DMS79 treated with DMSO at 0.1 percent for 48 hours (cell line): ENCODE measurements around the gene ZNF273.
"Not testable (repeated sequence)": the region's sequence is repeated elsewhere in the genome, so short reads cannot be mapped to it uniquely, and the experiment has no call there.

Experiments
- DNase-seq: peaks from one replicate; lab custom pipeline; 2025; lab: John Stamatoyannopoulos, UW

ZNF273 gene

DNA sequence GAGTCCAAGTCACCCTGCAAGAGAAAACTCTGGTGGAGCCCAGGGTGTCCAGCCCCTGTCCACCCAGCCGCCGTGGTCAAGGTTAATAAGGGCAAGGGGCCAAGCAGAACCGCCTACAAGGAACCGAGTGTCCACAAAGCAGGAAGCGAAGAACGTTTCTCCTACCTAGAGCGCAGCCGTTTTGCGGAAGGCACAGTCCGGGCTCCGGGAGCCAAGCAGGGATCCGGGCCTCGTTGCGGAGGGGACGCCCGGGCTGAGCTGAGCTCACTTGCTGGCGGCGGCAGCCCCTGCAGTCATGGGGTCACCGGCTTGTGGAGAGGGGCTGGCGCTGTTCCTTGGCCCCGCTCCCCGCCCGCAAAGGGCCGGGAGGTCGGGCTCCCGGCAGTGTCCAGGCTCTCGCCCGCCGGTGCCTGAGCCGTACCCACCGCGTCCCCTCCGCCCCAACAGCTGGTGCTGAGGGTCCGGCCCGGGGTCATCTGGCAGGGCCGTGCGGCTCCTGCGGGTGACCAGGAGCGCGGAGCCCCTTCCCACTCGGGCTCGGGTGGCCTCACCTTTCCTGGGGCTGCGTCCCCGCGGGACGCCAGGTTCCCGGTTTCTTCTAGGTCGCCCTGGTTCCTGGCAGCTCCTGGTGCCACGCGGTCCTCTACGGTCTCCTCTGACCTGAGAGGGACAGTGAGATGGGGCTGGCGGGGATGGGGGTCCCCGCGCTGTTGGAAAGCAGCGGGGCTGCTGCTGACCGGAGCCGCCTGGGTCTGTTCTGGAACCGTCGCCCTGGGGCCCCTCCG, 14.0 kb upstream of the ZNF273 start:
- no peak for DNase-seq

DNA sequence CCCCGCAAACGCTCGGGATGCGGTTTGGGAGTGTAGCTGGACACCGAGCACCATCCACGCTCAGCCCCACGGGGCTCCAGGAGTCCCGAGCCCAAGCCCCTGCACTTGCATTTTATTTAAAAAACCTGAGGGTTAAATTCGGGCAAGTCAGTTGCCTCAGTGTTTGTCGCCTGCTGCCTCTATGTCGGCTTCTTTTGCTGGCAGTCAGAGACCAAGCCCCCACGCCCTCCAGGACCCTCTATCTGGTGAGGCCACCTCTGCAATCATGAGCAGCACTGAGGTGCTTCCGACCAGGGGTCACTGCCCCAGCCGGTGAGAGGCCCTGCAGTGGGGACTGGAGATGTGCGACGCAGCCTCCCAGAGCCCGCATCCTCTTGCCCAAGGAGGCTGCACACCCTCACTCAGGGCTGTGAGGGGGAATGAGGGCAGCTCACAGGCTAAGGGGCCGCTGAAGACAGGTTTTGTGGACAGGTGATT, 13.3 kb upstream of the ZNF273 start:
- DNase-seq, result no peak

DNA sequence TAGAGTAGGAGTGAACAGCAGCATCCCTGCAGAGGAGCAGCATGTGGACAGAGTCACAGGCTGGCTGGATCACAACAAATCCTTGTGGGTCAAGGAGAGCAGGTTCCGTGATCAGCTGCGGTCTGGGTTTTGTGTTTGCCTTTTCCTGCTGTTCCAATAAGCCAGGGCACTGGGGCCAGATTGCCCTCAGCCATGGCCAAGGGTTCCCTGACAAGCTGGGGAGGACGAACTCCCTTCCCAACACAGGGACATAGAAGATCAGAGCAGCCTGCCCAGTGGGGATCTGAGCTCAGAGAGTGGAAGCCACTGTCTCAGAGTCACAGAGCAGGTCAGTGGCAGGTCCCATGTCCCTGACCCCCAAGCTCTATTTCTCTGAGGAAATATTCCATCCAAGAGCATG, 12.8 kb upstream of the ZNF273 start:
- not testable (repeated sequence) for DNase-seq

DNA sequence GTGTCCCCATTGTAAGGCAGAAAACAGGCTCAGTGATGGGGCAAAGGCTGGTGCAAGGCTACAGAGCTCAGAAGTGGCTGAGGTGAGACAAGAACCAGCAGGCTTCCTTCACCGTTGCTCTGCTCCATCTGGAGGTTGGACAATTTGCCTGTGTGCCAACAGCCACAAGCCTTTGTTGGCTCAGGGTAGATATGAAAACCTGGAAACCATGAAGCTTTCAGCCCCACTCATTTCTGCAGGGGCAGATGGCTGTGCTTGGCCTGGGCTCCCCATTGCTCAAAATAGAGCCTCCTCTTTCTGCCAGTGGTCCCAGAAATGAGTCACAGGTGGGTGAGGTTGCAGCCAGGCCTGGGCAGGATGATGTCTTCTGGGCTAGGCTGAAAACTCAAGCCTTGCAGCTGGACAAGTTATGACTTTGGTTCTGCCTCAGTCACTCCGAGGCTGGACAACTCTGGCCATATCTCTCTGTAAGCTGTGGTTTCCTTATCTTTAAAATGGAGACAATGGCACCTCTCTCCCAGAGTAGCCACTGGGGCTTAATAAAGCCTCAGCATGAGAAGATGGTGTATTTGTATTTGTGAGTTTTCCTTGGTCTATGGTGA, 12.2 kb upstream of the ZNF273 start:
- DNase-seq, result no peak

DNA sequence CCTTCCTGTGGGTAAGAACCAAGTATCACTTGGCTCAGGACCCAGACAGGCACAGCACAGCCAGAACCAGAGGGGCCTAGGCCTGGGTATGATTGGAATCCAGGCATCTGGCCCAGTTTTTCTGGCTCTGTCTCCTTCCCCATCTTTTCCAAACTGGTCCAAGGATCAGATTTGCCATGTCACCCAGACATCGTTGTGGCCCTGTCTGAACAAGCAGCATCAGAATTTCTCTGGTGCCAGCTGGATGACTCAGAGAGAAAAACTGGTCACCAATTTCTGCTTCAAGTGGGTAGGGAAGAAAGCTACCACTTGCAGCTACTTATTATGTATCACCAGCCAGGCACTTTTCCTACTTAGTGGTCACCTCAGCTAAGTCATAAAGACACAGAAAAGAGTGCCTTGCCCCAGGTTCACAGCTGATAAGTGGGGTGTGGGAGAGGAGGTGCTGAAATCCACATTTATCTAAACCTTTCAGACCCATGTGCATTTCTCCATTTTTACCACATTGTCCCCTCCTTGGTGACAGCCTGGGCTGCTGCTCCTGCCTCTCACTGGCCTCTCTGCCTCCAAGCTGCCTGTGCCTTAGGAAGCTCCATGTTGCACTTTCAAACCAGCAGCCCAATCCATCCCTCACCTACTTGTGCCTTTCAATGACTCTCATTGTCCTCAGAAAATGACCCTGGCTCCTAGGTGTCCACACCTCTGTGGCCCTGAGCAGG, 11.6 kb upstream of the ZNF273 start:
- DNase-seq, result not testable (repeated sequence)

DNA sequence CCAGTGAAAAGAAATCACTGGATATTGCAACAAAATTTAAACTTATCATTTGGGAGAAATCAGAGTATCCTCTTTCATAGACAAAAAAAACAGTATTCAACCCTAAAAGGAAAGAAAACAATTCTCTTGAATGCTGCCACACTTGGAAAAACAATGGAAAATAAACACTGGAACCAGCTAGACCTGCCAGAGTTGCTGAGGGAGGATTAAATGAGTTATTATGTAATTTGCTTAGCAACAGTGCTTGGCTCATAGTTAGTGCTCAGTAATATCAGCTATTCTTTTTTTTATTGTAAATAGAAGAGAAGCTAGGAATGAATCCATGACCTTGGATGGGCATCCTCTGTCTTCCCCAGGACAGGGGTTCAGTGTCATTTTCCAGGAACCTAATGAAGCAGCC, 11.0 kb upstream of the ZNF273 start:
- DNase-seq, result no peak

DNA sequence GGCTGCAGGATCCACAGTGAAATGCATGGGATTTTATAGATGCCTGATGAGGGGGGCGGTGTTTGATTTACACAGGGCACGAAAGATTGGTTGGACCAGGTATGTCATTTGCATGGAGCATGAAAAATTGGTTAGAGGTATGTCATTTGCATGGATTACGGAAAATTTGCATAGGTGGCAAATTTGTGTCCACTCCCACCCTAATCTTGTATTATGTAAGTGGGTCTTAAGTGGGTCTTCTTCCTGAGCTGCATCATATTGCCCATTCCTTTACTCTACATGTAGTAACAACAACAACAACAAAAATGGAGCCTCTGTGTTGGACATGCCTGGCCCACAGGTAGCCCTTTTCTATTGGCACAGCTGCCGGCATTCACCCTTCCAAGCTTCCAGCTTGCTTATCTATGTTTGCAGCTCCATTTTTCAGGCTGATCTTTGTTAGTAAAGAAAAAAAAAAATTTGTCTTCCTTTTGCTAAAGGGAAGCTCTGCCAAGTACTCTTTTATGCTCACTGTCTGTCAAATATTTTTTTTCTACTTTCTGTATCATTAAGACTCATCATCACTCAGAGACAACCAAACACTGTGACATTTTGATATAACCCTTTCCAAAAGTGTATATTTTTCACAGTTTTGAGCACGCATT, 10.3 kb upstream of the ZNF273 start:
- DNase-seq, result no peak

DNA sequence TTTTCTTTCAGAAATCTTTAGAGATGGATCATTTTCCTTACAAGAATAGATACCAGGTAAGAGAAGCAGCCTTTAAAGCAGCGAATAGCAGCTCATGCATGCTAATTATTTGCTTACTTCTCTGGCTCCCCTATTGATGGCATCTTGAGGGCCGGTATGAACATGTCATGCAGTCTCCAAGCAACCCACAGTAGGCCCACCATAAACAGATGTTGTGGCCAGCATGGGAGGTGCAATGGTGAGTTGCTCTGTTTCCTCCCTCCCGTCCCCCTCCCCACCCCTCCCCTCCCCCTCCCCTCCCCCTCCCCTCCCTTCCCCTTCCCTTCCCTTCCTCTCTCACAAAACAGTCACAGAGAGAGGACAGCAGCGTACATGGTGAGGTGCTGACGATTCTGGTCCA, 9.7 kb upstream of the ZNF273 start:
- no peak for DNase-seq

DNA sequence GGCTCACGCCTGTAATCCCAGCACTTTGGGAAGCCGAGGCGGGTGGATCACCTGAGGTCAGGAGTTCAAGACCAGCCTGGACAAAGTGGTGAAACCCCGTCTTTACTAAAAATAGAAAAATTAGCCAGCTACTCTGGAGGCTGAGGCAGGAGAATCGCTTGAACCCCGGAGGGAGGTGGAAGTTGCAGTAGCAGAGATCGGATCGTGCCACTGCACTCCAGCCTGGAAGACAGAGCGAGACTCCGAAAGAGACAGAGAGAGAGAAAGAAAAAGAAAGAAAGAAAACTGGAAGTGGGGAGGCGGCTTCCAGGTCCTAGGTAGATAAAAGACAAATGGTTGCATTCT, 640 bp upstream of the ZNF273 start:
- DNase-seq, result not testable (repeated sequence)

DNA sequence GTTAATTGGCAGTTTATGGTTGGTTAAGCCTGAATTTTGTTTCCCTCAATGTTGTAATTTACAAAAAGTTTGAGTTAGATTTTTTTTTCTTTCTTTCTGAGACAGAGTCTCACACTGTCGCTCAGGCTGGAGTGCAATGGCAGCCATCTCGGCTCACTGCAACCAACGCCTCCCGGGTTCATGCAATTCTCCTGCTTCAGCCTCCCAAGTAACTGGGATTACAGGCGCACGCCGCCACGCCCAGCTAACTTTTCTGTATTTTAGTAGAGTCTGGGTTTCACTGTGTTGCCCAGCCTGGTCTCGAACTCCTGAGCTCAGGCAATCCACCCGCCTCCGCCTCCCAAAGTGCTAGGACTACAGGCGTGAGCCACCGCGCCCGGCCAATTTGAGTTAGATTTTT, 935 bp downstream of the ZNF273 start:
- no peak for DNase-seq

DNA sequence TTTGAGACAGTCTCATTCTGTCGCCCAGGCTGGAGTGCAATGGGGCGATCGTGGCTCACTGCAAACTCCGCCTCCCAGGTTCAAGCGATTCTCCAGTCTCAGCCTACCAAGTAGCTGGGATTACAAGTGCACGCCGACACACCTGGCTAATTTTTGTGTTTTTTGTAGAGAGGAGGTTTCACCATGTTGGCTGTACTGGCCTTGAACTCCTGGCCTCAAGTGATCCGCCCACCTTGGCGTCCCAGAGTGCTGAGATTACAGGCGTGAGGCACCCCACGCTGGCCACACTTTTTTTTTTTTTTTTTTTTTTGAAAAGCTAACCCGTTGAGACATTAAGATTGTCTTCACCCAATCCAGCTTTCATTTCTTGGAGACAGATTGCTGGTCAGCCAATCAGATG, 2.1 kb downstream of the ZNF273 start:
- DNase-seq, result no peak

DNA sequence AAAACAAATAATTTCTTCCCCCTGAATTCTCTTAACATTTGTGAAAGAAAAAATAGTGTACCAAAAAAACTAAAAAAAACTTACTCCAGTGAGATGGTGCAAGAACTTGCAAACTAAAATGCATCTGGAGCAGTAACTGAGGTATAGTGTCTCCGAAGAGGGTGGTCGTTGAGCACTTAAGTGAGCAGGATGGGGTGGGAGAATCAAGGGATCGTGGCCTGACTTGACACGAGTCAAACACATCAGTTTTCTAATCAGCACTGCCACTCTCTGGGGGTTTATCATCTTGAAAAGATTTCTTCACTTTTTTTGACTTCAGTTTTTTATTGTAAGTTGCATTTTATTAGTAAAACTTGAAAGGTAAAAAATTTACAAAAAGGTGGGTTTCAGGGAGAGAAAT, 2.5 kb downstream of the ZNF273 start:
- no peak for DNase-seq

DNA sequence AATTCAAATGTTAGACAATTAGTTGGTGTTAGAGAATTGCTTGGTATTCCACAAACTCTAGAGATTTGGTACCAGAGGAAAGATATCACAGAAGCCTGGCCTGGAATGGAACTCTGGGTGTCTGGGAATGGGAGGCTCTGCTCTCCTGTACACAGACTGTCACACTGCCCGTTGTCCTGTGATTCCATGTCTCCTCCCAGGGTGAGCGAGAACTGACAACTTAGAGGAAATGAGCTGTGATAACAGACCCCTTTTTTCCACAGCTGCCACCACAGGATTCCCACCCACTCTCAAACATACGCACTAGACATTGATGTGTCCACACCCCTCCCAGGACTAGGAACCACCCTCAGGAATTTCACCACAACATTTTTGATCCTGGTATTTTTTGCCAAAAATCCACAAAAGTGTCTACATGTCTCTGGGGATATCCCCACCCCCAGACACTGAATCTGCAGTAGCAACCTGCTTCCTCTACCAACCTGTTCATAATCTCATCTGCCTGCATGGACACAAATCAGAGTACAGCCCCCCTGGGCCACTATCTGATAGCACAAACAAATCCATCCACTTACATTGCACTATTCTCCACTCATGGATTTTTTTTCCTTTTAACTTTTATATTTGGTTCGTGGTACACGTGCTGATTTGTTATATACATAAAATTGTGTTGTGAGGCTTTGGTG, 4.7 kb downstream of the ZNF273 start:
- DNase-seq, result no peak

DNA sequence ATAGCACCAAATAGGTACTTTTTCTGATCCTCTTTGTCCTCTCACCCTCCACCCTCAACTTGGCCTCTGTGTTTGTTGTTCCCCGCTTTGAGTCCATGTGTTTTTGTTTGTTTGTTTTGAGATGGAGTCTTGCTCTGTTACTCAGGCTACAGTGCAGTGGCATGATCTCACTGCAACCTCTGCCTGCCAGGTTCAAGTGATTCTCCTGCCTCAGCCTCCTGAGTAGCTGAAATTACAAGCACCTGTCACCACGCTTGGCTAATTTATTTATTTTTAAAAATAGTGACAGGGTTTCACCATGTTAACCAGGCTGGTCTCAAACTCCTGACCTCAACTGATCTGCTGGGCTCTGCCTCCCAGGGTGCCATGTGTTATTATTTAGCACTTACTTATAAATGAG, 5.3 kb downstream of the ZNF273 start:
- no peak for DNase-seq

DNA sequence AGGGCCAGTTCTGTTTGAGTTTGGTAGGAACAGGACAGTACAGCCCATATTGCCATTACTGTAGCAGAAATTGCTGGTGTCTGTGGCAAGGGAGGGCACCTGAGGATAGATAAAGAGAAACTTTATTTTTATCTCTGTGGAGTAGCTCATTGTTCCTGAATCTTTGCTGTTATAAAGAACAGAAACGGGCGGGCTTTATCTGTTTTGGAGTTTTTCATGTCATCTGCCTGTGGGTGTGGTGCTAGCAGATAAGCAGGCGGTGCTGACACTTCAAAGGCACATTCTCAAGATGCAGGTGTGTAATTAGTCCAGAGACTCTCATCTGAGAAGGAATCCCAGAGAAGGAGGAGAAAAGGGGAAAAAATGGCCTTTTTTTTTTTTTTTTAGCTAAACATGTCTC, 11.5 kb downstream of the ZNF273 start:
- DNase-seq, result no peak

DNA sequence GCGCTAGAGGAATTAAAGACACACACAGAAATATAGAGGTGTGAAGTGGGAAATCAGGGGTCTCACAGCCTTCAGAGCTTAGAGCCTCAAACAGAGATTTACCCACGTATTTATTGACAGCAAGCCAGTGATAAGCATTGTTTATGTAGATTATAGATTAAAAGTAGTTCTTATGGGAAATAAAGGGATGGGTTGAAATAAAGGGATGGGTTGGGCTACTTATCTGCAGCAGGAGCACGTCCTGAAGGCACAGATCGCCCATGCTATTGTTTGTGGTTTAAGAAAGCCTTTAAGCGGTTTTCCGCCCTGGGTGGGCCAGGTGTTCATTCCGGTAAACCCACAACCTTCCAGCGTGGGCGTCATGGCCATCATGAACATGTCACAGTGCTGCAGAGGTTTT, 12.2 kb downstream of the ZNF273 start:
- not testable (repeated sequence) for DNase-seq

DNA sequence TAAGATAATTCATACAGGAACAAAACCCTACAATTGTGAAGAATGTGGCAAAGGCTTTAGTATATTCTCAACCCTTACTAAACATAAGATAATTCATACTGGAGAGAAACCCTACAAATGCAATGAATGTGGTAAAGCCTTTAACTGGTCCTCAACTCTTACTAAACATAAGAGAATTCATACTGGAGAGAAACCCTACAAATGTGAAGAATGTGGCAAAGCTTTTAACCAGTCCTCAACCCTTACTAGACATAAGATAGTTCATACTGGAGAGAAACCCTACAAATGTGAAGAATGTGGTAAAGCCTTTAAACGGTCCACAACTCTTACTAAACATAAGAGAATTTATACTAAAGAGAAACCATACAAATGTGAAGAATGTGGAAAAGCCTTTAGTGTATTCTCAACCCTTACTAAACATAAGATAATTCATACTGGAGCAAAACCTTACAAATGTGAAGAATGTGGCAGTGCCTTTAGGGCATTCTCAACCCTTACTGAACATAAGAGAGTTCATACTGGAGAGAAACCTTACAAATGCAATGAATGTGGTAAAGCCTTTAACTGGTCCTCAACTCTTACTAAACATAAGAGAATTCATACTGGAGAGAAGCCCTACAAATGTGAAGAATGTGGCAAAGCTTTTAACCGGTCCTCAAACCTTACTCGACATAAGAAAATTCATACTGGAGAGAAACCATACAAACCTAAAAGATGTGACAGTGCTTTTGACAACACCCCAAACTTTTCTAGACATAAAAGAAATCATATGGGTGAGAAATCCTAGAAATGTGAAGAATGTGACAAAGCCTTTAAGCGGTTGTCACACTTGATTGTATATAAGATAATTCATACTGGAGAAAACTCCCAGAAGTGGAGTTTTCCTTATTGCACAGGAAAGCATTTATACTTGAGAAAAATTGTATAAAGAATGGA, 25.4 kb downstream of the ZNF273 start:
- not testable (repeated sequence) for DNase-seq

DNA sequence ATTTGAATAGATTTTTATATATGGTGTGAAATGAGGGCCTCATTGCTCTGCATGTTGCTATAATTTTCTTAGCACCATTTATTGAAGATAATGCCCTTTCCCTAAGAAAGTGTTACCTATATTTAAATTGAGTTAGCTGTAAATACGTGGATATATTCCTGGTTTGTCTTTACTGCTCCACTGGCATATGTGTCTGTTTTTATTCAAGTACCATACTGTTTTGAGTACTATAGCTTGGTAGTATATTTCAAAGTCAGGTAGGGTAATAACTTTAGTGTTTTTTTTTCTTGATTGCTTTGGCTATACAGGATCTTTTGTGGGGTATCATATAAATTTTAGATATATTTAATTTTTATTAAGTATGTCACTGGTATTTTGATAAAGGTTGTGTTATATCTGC, 31.4 kb downstream of the ZNF273 start:
- no peak for DNase-seq

DNA sequence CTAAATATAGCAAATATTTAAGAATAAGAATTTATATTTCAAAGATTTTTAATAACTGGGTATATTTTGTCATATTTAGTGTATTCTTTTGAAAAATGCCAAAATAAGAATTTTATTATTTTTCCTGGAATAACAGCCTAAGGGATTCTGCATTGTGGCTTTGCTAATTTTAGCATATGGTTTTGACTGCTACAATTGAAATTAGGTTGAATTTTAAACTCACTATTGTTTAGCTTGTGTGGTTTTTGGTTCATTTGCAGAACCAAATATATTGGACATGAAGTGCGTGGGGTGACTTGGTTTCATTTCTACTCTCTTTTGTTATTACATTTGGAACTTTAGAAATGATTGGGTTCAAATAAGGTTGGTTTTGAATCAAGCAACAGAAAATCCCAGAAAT, 35.5 kb downstream of the ZNF273 start:
- DNase-seq, result no peak

DNA sequence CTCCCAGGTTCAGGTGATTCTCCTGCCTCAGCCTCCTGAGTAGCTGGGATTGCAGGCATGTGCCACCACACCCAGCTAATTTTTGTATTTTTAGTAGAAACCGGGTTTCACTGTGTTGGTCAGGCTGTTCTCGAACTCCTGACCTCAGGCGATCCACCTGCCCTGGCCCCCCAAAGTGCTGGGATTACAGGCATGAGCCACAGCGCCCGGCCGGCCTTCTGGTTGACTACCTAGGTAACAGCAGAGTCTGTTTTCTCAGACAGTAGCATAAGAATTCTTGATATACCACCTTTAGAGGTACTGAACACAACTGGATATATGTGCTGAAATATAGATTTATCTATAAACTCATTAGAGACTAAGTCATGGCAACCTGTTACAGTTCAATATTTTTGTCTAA, 36.9 kb downstream of the ZNF273 start:
- not testable (repeated sequence) for DNase-seq
